Uterus (tissue), 2 donors: Measurements from ENCODE around the gene RDH14.

Source experiments
- CTCF ChIP-seq, 4 experiments: fragments of 200-600 bp in 2 of 4; fragments of 450-650 bp in 2 of 4; sonication (generic) in 2 of 4; IDR thresholded peaks; one replicate each; pipeline ENCODE4 v1.5.1; 2016 to 2019; ENCODE audit warnings: antibody characterized with exemption in 4 of 4, mild to moderate bottlenecking in 2 of 4, moderate library complexity in 1 of 4
- POLR2A ChIP-seq, 2 donors: fragments of 450-650 bp; IDR thresholded peaks; one replicate each; pipeline ENCODE4 v1.6.1; 2016; ENCODE audit warnings: antibody characterized with exemption in 2 of 2, mild to moderate bottlenecking in 1 of 2, moderate library complexity in 1 of 2

- no peak for TF ChIP-seq CTCF (IDR thresholded peaks at IDR 0.05)
- no peak for TF ChIP-seq POLR2A (IDR thresholded peaks at IDR 0.05)
Observed at GRCh38 chr2:18525236-18525635, 35.2 kb downstream of the RDH14 start.
